HFF-Myc (cell line): ENCODE results near the gene POU2F3.
"Not testable (repeated sequence)": the region's sequence is repeated elsewhere in the genome, so short reads cannot be mapped to it uniquely, and the experiment has no call there.

Experiments used
- DNase-seq: peaks from one replicate; pipeline ENCODE4 v3.0.0-alpha.2; 2011; ENCODE audit warnings: low read depth; ENCODE audit errors: extremely low read depth
- H3K4me3 ChIP-seq: replicated peaks from 2 replicates; pipeline ENCODE4 v1.5.1; 2011; ENCODE audit warnings: low read depth, mild to moderate bottlenecking, control low read depth, low read length
- TF ChIP-seq, protein P1 (sequence below): IDR thresholded peaks from 2 replicates; pipeline ENCODE4 v1.5.1; 2012; ENCODE audit warnings: mild to moderate bottlenecking, low read depth, low read length, control low read depth; ENCODE audit errors: missing control alignments

Gene POU2F3

GRCh38 chr11:120243221-120243620 is 3.3 kb downstream of the POU2F3 start:
- H3K4me3 ChIP-seq: no peak overlapping the region
- TF ChIP-seq, protein P1, sequence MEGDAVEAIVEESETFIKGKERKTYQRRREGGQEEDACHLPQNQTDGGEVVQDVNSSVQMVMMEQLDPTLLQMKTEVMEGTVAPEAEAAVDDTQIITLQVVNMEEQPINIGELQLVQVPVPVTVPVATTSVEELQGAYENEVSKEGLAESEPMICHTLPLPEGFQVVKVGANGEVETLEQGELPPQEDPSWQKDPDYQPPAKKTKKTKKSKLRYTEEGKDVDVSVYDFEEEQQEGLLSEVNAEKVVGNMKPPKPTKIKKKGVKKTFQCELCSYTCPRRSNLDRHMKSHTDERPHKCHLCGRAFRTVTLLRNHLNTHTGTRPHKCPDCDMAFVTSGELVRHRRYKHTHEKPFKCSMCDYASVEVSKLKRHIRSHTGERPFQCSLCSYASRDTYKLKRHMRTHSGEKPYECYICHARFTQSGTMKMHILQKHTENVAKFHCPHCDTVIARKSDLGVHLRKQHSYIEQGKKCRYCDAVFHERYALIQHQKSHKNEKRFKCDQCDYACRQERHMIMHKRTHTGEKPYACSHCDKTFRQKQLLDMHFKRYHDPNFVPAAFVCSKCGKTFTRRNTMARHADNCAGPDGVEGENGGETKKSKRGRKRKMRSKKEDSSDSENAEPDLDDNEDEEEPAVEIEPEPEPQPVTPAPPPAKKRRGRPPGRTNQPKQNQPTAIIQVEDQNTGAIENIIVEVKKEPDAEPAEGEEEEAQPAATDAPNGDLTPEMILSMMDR: no peak
- DNase-seq: no peak

GRCh38 chr11:120244476-120245365 is 4.8 kb downstream of the POU2F3 start:
- TF ChIP-seq, protein P1: no peak
- DNase-seq: no peak
- H3K4me3 ChIP-seq: no peak overlapping the region

DNA sequence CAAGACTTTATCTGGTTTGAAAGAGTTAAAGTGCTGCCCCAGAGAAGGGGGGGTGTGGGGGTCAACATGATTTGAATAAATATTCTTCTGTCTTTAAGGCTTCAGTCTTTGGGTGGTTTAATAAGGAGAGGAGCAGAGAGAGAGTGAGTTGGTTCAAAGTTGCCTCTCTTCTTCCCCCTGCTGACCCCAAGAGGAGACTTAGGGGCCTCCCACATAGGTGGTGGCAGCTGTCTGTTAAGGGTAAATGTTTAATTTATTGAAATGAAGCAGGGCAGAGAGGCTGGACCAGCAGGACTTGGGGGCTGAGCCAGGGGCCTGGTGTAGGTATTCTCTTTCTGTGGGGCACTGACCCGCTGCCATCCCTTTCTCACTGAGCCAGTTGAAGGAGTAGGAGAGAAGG is 5.5 kb downstream of the POU2F3 start:
- no peak overlapping the region for H3K4me3 ChIP-seq
- TF ChIP-seq, protein P1: no peak
- DNase-seq: no peak

DNA sequence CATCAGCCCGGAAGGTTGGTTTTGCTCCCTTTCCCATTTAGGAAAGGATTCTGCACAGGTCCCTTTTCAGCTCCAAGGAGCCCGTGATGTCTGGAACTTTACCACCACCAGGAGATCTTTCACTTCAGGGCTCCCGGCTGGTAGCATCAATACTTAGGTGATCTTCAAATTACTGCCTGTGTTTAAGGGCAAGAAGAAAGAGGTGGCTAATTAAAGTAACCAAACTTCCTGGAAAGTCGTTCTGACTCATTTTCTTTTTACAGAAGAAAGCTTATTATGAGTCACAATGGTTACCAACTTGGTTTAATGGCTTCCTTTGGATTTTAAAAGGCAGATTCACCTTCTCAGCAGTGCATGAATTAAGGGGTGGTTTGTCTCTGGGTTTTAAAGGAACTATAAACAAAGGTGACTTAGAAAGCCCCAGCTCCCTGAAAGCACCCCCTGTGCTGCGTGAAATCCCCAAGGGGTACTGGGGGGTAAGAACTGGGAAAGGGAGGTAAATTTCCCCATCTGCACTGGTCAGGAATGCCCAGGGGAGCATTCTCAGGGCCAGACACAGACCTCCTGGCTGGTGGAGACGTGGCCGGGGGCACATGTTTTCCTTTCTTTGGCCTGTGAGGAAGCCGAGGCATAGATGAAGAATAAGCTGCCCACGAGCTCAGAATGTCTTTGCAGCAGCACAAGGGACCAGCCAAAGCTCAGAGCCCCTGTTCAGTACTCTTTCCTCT is 8.8 kb downstream of the POU2F3 start:
- TF ChIP-seq, protein P1: no peak
- no peak for DNase-seq
- no peak overlapping the region for H3K4me3 ChIP-seq

DNA sequence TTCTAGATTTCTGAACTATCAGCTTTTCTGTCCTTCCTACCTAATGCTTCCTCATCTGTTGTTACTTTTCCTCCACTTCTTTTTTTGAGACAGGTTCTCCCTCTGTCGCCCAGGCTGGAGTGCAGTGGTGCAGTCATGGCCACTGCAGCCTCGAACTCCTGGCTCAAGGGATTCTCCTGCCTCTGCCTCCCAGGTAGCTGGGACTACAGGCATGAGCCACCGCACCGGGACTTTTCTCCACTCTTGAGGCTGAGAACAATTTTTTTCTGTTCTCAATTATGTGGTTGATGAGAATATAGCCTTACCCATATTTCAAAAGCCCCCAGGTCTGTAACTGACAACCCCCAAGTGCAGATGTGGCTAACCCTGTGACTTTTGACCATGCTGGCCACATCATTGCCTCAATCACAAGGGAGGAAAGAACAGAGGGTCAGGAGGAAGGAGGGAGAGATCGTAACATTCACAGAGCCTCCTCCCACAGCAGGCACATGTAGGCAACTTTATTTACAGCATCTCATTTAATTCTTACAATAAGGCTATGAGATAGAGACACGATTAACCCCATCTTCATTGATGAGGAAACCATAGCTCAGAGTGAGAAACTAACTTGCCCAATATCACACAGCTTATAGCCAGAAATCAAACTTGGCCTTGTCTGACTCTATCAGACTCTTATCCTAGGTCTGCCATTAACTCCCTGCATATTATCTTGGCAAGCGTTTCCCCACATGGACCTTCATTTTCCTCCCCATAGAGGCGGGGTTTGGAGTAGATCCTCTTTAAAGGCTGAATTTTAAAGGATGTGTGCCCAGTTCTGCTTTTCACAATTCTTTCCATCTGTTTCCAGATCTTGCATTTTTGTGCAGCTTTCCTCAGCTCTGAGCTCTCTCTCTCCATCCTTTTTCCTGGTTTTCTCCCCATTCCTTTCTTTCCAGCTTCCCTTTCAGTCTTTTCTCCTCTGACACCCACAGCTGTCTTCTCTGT is 9.6 kb downstream of the POU2F3 start:
- H3K4me3 ChIP-seq: no peak overlapping the region
- DNase-seq: no peak

GRCh38 chr11:120253377-120253776 is 13.4 kb downstream of the POU2F3 start:
- DNase-seq, H3K4me3 ChIP-seq: not testable (repeated sequence)

More for the DNA sequence above, 9.6 kb downstream of the POU2F3 start:
- TF ChIP-seq, protein P1: no peak
